HL-60 (cell line): ENCODE data around the gene PGS1.

Source experiments
- DNase-seq, 2 experiments: peaks; one replicate each; pipeline ENCODE4 v3.0.0-alpha.2; 2010 to 2020; ENCODE audit warnings: low read depth in 1 of 2, low spot score in 1 of 2
- H3K27ac ChIP-seq: fragments of 250-450 bp; sonication (Bioruptor Pico); replicated peaks from 2 replicates; pipeline ENCODE4 v1.5.1; 2020; ENCODE audit warnings: mild to moderate bottlenecking, moderate library complexity
- H3K27me3 ChIP-seq: fragments of 250-450 bp; sonication (Bioruptor Pico); 2 replicates; pipeline ENCODE4 v1.5.1; 2021; ENCODE audit warnings: mild to moderate bottlenecking, moderate library complexity; ENCODE audit not compliant: insufficient read depth, poor library complexity, severe bottlenecking
- H3K4me3 ChIP-seq: replicated peaks from 2 replicates; pipeline ENCODE4 v1.5.1; 2011; ENCODE audit warnings: mild to moderate bottlenecking, control low read depth, low read length; ENCODE audit not compliant: insufficient read depth
- CTCF ChIP-seq: IDR thresholded peaks from one replicate; pipeline ENCODE4 v1.5.1; 2011; ENCODE audit warnings: low read length, control low read depth, inconsistent platforms; ENCODE audit not compliant: insufficient read depth
- GABPA ChIP-seq: IDR thresholded peaks from 2 replicates; pipeline ENCODE4 v1.6.1; 2012; ENCODE audit warnings: low read depth
- POLR2AphosphoS5 ChIP-seq: IDR thresholded peaks from 2 replicates; pipeline ENCODE4 v1.6.1; 2012; ENCODE audit warnings: low read depth
- SPI1 ChIP-seq: IDR thresholded peaks from 2 replicates; pipeline ENCODE4 v1.6.1; 2012; ENCODE audit warnings: low read depth, mild to moderate bottlenecking, borderline replicate concordance
- TF ChIP-seq, protein P1 (sequence below): IDR thresholded peaks from 2 replicates; pipeline ENCODE4 v1.6.1; 2012; ENCODE audit warnings: low read depth; ENCODE audit not compliant: insufficient replicate concordance

Gene PGS1

GRCh38 chr17:78401891-78402290 is 23.4 kb downstream of the PGS1 start:
- no peak overlapping the region for H3K27ac ChIP-seq
- TF ChIP-seq SPI1, result no peak
- TF ChIP-seq GABPA, result no peak
- TF ChIP-seq, protein P1, sequence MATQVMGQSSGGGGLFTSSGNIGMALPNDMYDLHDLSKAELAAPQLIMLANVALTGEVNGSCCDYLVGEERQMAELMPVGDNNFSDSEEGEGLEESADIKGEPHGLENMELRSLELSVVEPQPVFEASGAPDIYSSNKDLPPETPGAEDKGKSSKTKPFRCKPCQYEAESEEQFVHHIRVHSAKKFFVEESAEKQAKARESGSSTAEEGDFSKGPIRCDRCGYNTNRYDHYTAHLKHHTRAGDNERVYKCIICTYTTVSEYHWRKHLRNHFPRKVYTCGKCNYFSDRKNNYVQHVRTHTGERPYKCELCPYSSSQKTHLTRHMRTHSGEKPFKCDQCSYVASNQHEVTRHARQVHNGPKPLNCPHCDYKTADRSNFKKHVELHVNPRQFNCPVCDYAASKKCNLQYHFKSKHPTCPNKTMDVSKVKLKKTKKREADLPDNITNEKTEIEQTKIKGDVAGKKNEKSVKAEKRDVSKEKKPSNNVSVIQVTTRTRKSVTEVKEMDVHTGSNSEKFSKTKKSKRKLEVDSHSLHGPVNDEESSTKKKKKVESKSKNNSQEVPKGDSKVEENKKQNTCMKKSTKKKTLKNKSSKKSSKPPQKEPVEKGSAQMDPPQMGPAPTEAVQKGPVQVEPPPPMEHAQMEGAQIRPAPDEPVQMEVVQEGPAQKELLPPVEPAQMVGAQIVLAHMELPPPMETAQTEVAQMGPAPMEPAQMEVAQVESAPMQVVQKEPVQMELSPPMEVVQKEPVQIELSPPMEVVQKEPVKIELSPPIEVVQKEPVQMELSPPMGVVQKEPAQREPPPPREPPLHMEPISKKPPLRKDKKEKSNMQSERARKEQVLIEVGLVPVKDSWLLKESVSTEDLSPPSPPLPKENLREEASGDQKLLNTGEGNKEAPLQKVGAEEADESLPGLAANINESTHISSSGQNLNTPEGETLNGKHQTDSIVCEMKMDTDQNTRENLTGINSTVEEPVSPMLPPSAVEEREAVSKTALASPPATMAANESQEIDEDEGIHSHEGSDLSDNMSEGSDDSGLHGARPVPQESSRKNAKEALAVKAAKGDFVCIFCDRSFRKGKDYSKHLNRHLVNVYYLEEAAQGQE, result no peak
- TF ChIP-seq POLR2AphosphoS5, result no peak
- TF ChIP-seq CTCF, result no peak
- H3K27me3 ChIP-seq, result no peaks in the 10 kb centered on the region
- no peak overlapping the region for H3K4me3 ChIP-seq
- no peak for DNase-seq

DNA sequence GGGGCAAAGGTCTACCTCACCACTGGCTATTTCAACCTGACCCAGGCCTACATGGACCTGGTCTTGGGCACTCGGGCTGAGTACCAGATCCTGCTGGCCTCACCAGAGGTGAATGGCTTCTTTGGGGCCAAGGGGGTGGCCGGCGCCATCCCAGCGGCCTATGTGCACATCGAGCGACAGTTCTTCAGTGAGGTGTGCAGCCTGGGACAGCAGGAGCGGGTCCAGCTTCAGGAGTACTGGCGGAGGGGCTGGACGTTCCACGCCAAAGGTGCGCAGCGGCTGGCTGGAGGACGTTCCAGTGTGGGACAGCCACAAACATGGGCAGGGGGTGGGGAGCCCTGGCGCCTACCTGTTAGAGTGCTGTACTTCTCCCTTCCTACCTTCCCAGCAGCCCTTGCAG is 25.4 kb downstream of the PGS1 start:
- TF ChIP-seq, protein P1, result no peak
- no peak for TF ChIP-seq POLR2AphosphoS5
- no peak for TF ChIP-seq SPI1
- TF ChIP-seq CTCF, result no peak
- H3K4me3 ChIP-seq, result no peak overlapping the region
- no peak overlapping the region for H3K27ac ChIP-seq
- no peak for DNase-seq
- H3K27me3 ChIP-seq, result no peaks in the 10 kb centered on the region

GRCh38 chr17:78406396-78406795 is 27.9 kb downstream of the PGS1 start:
- no peak for DNase-seq
- TF ChIP-seq SPI1, result no peak
- Histone ChIP-seq H3K4me3 (no peak overlapping the region), H3K27me3 (no peaks in the 10 kb centered on the region), H3K27ac (no peak overlapping the region)

- TF ChIP-seq SPI1 (no peak), GABPA (no peak), CTCF (no peak), POLR2AphosphoS5 (no peak)
- TF ChIP-seq, protein P1, result no peak
- no peak overlapping the region for H3K27ac ChIP-seq
- no peaks in the 10 kb centered on the region for H3K27me3 ChIP-seq
- no peak overlapping the region for H3K4me3 ChIP-seq
- DNase-seq, result no peak
Measured at GRCh38 chr17:78406920-78407319, 28.5 kb downstream of the PGS1 start.
